Measurements from ENCODE around the gene HOXC13. TPM values are rescaled to one million over a fixed set of nuclear protein-coding genes. Genes with fewer than 3 reads are reported as not detected.

Gene HOXC13
- total RNA-seq, 1 donor from 2014 or later: not detected

DNA sequence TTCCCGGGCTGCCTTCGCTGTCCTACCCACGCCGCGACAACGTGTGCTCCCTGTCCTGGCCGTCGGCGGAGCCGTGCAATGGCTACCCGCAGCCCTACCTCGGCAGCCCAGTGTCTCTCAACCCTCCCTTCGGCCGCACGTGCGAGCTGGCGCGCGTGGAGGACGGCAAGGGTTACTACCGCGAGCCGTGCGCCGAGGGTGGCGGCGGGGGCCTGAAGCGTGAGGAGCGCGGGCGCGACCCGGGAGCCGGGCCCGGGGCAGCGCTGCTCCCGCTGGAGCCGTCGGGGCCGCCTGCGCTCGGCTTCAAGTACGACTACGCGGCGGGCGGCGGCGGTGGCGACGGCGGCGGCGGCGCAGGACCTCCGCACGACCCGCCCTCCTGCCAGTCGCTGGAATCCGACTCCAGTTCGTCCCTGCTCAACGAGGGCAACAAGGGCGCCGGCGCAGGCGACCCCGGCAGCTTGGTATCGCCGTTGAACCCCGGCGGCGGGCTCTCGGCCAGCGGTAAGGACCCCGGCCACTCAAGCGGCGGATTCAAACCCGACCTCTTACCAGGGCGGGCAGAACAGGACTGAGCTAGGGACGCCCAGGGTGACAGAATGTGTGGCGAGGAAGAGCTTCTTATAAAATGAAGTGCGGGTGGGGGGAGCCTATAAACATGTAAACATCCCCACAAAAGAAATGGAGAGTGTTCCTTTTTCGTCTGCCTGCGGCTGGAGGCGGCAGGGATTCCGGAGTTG, 16.6 kb downstream of the HOXC13 start:
- no peak overlapping the region for H3K27ac ChIP-seq
- intact Hi-C loops (cut with DNase I): no loop called here

DNA sequence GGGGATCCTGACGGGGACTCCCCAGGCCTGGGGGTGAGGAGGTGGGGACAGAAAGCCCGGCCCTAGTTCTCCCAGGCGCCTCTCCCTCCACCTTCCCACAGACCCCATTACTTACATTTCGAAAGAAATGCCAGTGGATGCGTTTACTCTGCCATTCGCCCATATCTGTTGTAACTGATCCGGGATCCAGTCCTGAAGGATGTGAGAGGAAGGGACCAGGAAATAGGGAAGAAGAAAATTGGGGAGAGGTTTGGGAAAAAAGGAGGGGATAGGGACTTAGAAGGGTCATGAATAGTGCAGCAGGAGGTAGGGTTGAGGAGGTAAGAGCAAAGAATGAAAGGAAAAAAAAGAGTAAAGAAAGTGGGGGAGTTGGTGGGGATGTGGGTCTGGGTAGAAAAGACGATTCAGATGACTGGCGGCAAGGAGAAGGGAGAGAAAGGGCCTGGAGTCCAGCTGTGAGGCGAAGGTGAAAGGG, 17.2 kb downstream of the HOXC13 start:
- H3K27ac ChIP-seq: no peak overlapping the region
- H3K36me3 ChIP-seq: no peaks in the 10 kb centered on the region
- no peaks in the 10 kb centered on the region for H3K9me3 ChIP-seq
- intact Hi-C loops (cut with DNase I): no loop called here
- no peak overlapping the region for H3K4me3 ChIP-seq
- peaks cover 3 to 4% of the 10 kb centered on the region in 2 donors for H3K4me1 ChIP-seq
- no peak for DNase-seq (ENCODE audit: low spot score in 2 of 2)
- TF ChIP-seq, protein P1, sequence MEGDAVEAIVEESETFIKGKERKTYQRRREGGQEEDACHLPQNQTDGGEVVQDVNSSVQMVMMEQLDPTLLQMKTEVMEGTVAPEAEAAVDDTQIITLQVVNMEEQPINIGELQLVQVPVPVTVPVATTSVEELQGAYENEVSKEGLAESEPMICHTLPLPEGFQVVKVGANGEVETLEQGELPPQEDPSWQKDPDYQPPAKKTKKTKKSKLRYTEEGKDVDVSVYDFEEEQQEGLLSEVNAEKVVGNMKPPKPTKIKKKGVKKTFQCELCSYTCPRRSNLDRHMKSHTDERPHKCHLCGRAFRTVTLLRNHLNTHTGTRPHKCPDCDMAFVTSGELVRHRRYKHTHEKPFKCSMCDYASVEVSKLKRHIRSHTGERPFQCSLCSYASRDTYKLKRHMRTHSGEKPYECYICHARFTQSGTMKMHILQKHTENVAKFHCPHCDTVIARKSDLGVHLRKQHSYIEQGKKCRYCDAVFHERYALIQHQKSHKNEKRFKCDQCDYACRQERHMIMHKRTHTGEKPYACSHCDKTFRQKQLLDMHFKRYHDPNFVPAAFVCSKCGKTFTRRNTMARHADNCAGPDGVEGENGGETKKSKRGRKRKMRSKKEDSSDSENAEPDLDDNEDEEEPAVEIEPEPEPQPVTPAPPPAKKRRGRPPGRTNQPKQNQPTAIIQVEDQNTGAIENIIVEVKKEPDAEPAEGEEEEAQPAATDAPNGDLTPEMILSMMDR (IDR thresholded peaks at IDR 0.05): no peak
- peaks cover 86% of the 10 kb centered on the region for H3K27me3 ChIP-seq

More for the DNA sequence above, 16.6 kb downstream of the HOXC13 start:
- DNase-seq (ENCODE audit: low spot score in 2 of 2): no peak
- Histone ChIP-seq H3K4me1 (peaks cover 3 to 5% of the 10 kb centered on the region in 2 donors), H3K36me3 (no peaks in the 10 kb centered on the region), H3K9me3 (no peaks in the 10 kb centered on the region), H3K27me3 (peaks cover 85% of the 10 kb centered on the region), H3K4me3 (no peak overlapping the region)
- TF ChIP-seq, protein P1 (IDR thresholded peaks at IDR 0.05): no peak

DNA sequence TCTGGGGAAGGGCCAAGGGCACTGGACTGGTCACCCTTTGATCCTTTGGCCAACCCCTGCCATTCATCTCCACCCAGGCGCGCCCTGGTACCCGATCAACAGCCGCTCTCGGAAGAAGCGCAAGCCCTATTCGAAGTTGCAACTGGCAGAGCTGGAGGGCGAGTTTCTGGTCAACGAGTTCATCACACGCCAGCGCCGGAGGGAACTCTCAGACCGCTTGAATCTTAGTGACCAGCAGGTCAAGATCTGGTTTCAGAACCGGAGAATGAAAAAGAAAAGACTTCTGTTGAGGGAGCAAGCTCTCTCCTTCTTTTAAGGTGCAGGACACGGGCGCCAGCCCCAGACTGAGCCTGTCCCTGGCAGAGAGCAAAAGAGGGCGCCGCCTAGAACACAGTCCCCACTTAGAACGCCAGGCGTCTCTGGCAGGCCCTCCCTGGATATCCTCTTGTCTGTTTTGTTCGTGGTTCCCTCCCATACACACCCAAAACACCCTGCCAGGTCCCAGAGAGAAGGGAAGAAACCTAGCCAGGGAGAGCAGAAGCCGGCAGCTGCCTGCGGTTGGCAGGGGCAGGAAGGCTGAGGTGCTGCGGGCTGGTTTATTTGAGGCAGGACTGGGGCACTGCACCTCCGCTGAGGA, 17.7 kb downstream of the HOXC13 start:
- no peaks in the 10 kb centered on the region for H3K9me3 ChIP-seq
- intact Hi-C loops (cut with DNase I): no loop called here
- H3K36me3 ChIP-seq: no peaks in the 10 kb centered on the region
- peaks cover 88% of the 10 kb centered on the region for H3K27me3 ChIP-seq
- H3K4me3 ChIP-seq: no peak overlapping the region
- no peak overlapping the region for H3K27ac ChIP-seq
- peaks cover 0 to 3% of the 10 kb centered on the region in 2 donors for H3K4me1 ChIP-seq
- TF ChIP-seq, protein P1 (IDR thresholded peaks at IDR 0.05): no peak
- DNase-seq (ENCODE audit: low spot score in 2 of 2): no peak

DNA sequence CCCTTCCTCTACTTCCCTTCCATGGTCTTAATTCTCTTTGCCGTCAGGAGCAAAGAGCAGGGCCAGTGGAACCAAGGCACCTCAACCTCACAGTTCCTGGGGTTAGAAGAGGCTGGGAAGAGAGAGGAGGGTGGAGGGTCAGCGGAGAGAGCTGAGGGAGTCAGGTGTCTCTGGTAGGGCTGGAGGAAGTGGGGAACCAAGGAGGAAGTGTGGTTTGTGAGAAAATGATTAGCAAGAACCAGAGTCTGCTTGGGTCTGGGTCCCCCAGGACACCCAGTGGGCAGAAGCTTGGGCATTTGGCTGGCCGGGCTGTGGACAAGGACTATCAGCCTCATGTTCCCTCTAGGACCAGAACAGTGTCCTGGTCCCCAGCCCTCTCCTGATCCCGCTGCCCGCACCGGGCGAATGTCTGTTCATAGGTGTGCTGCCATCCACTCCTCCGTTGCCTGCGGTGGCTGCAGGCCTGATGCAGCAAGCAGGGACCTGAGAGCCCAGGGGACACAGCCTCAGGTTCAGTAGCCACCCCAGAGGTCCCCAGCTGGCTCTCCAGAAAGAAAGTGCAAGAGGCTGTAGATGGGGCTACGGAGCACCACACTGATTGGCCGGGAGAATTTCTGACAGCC, 18.4 kb downstream of the HOXC13 start:
- no peaks in the 10 kb centered on the region for H3K36me3 ChIP-seq
- no peak for DNase-seq (ENCODE audit: low spot score in 2 of 2)
- H3K27me3 ChIP-seq: peaks cover 83% of the 10 kb centered on the region
- no peaks in the 10 kb centered on the region for H3K9me3 ChIP-seq
- TF ChIP-seq, protein P1 (IDR thresholded peaks at IDR 0.05): no peak
- H3K4me1 ChIP-seq: no peaks in the 10 kb centered on the region
- intact Hi-C loops (cut with DNase I): no loop called here
- no peak overlapping the region for H3K27ac ChIP-seq
- H3K4me3 ChIP-seq: no peak overlapping the region

DNA sequence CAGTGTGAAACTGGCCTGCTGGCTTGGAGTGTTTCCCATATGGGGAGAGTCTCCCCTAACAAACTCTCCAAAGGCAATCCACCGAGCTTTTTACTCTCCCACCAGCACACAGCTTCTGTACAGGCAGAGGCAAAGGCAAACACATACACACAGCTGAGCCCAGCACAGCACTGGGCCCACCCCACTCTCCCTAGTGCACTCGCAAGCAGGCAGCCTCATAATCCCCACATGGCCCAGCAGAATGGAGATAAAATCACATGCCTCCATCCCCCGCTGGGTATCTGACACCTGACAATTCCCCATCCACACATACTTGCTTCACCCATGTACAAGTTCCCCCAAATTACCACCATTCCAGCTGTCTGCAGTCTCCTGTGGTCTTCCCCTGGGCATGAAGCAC, 19.5 kb downstream of the HOXC13 start:
- no peaks in the 10 kb centered on the region for H3K4me1 ChIP-seq
- H3K9me3 ChIP-seq: no peaks in the 10 kb centered on the region
- TF ChIP-seq, protein P1 (IDR thresholded peaks at IDR 0.05): no peak
- DNase-seq (ENCODE audit: low spot score in 2 of 2): no peak
- H3K4me3 ChIP-seq: no peak overlapping the region
- no peak overlapping the region for H3K27ac ChIP-seq
- intact Hi-C loops (cut with DNase I): no loop called here
- peaks cover 75% of the 10 kb centered on the region for H3K27me3 ChIP-seq
- no peaks in the 10 kb centered on the region for H3K36me3 ChIP-seq

All from ascending aorta (tissue), 2 donors.